Esophagus squamous epithelium (tissue), 5 donors: ENCODE data around the gene SNX5. TPM values are rescaled to one million over a fixed set of nuclear protein-coding genes. Genes with fewer than 3 reads are reported as not detected.

Source experiments
- DNase-seq: peaks from one replicate; lab custom pipeline; 2025; lab: John Stamatoyannopoulos, UW
- H3K27ac ChIP-seq, 4 donors: fragments of 200-600 bp; sonication (generic); one replicate each; pipeline ENCODE4 v1.5.1; 2016 to 2019; ENCODE audit warnings: mild to moderate bottlenecking in 1 of 4
- H3K27me3 ChIP-seq, 4 donors: fragments of 200-600 bp; sonication (generic); 1 replicate in 3 of 4; 2 replicates in 1 of 4; pipeline versions ENCODE4 v1.5.1 to v1.6.0; 2017 to 2021; ENCODE audit warnings: antibody characterized with exemption in 1 of 4
- H3K36me3 ChIP-seq, 3 donors: fragments of 200-600 bp; sonication (generic); one replicate each; pipeline ENCODE4 v1.5.1; 2016 to 2019
- H3K4me1 ChIP-seq, 3 donors: fragments of 200-600 bp; sonication (generic); one replicate each; pipeline ENCODE4 v1.5.1; 2017 to 2019
- H3K4me3 ChIP-seq, 4 donors: fragments of 200-600 bp; sonication (generic); 1 replicate in 3 of 4; 2 replicates in 1 of 4; pipeline ENCODE4 v1.5.1; 2016 to 2019; ENCODE audit warnings: mild to moderate bottlenecking in 2 of 4, moderate library complexity in 1 of 4
- H3K9me3 ChIP-seq, 3 donors: fragments of 200-600 bp; sonication (generic); one replicate each; pipeline ENCODE4 v1.5.1; 2016 to 2019
- POLR2A ChIP-seq, 4 donors: fragments of 450-650 bp; IDR thresholded peaks; one replicate each; pipeline ENCODE4 v1.6.1; 2017; ENCODE audit warnings: antibody characterized with exemption in 4 of 4, mild to moderate bottlenecking in 4 of 4, moderate library complexity in 3 of 4
- WGBS, 2 donors: methylation state at CpG; one replicate each; pipeline ENCODE4 v1.1.5; 2018; 5-methylcytosine and 5-hydroxymethylcytosine counted together
- intact Hi-C: fragments of 100-400 bp; cut with DNase I; formaldehyde crosslinking; loops from one replicate; pipeline ENCODE4 v1.15.0; 2022
- total RNA-seq, 4 donors: library from RNA; depleted of rRNA; stranded (reverse); fragments of >200 nt; gene quantifications; one replicate each; pipeline ENCODE4 v1.1.0, GENCODE V29; 2016
- TF ChIP-seq, protein P1 (sequence below), 6 experiments: fragments of 450-650 bp in 4 of 6; fragments of 200-600 bp in 2 of 6; sonication (generic) in 2 of 6; IDR thresholded peaks; one replicate each; pipeline ENCODE4 v1.5.1; 2016 to 2019; ENCODE audit warnings: antibody characterized with exemption in 6 of 6, mild to moderate bottlenecking in 4 of 6, moderate library complexity in 4 of 6
- donor health status: DM: yes; HTN: yes; CAD: no.

The SNX5 gene
- 100 to 1,000 TPM in 2 of 4 donors, 10 to 100 TPM in 2; 43.6 to 137 (median 98.5) TPM for total RNA-seq

DNA sequence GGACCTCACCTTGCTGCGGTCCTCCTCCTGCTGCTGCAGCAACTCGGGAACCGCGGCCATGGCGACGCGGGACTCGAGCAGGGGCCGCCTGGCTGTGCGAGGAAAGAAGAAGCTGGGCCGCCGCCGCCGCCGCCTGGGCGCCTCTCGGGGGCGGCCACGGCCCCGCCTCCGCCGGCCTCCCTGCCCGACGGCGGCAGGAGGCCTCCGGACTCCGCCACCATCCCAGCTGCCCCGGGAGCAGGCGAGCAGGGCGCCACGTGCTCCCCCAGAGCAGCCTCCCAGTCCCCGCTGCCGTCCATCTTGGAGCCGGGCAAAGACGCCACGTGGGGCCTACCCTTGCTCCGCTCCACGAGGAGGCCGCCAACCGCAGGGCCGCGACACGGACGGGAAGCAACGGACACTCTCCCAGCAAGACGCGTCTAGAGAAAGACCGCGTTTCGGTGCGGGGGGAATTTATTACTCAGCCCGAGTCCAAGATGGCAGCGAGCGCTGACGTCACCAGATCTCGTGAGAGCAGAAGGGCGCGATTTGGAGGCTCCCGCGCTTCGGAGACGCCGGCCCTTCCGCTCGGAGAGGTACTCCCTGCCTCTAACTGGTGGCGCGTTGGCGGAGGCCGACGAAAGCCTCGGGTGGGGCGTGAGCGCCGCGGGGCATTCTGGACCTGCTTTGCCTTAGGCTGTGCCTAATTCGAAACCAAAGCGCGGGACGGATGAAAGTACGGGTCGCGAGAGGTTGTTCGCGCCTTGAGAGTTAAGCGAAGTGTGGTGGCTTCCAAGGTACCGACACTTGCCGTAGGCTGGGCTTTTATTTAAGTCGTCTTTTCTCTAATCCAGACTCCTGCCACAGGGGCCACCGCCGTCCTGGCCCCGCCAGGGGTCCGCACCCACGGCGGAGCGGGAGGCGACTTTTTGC lies at the start of gene SNX5, which contains the start of gene MGME1:
Gene SNX5 (minus strand): TSS at position 429 of the 912 bp plus-strand sequence. CDS start 369 bp downstream, at position 60.
Gene MGME1 (plus strand): TSS at position 653 of the 912 bp plus-strand sequence. CDS start 842 bp downstream, outside the sequence.
- Histone ChIP-seq H3K4me3 (peak within 1 kb of the TSS; percentile 83 to 93 (median 90)), H3K27me3 (no peaks in the 10 kb centered on the region), H3K36me3 (peaks cover 0 to 2% (median 0%) of the 10 kb centered on the region in 3 donors), H3K27ac (peak within 1 kb of the TSS; percentile 94 to 98 (median 98)), H3K4me1 (peaks cover 14 to 81% (median 50%) of the 10 kb centered on the region in 3 donors), H3K9me3 (no peaks in the 10 kb centered on the region)
- DNase-seq = peak; percentile 95
- TF ChIP-seq, protein P1, sequence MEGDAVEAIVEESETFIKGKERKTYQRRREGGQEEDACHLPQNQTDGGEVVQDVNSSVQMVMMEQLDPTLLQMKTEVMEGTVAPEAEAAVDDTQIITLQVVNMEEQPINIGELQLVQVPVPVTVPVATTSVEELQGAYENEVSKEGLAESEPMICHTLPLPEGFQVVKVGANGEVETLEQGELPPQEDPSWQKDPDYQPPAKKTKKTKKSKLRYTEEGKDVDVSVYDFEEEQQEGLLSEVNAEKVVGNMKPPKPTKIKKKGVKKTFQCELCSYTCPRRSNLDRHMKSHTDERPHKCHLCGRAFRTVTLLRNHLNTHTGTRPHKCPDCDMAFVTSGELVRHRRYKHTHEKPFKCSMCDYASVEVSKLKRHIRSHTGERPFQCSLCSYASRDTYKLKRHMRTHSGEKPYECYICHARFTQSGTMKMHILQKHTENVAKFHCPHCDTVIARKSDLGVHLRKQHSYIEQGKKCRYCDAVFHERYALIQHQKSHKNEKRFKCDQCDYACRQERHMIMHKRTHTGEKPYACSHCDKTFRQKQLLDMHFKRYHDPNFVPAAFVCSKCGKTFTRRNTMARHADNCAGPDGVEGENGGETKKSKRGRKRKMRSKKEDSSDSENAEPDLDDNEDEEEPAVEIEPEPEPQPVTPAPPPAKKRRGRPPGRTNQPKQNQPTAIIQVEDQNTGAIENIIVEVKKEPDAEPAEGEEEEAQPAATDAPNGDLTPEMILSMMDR (IDR thresholded peaks at IDR 0.05) = no peak
- peak in 3 of 4 donors; percentile 36 to 59 (median 59) for TF ChIP-seq POLR2A (IDR thresholded peaks at IDR 0.05)
- WGBS, 2 donors = 0 to 7% methylated on average over 3 to 13 of the region's 96 CpGs
- intact Hi-C loops = no loop called here

DNA sequence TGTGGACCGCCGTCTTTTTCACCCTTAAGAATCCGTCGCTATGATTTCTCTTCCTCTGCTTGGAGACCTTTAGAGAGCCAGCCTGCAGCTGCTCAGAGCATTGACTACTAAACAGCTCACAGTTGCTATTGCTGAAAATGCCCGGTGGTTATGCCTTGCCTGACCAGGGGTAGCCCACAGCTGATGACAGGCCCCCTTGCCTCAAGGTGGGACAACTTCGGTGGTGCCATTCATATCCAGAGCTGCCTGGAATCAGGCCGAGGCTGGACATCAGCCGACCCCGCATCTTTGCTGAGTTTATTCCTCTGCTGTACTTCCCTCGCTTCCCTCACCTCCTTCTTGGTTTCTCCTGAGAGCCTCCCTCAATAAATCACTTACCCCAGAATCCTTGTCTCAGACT lies 49.5 kb upstream of the SNX5 start:
- Histone ChIP-seq H3K9me3 (no peaks in the 10 kb centered on the region), H3K4me1 (no peaks in the 10 kb centered on the region), H3K27ac (no peak overlapping the region), H3K27me3 (no peaks in the 10 kb centered on the region), H3K36me3 (peaks cover 0 to 36% (median 0%) of the 10 kb centered on the region in 3 donors), H3K4me3 (no peak overlapping the region)
- WGBS, 2 donors = 92 to 93% methylated on average over 9 to 10 of the region's 10 CpGs
- TF ChIP-seq POLR2A (IDR thresholded peaks at IDR 0.05) = no peak
- TF ChIP-seq, protein P1 (IDR thresholded peaks at IDR 0.05) = no peak
- intact Hi-C loops = no loop called here
- DNase-seq = no peak

DNA sequence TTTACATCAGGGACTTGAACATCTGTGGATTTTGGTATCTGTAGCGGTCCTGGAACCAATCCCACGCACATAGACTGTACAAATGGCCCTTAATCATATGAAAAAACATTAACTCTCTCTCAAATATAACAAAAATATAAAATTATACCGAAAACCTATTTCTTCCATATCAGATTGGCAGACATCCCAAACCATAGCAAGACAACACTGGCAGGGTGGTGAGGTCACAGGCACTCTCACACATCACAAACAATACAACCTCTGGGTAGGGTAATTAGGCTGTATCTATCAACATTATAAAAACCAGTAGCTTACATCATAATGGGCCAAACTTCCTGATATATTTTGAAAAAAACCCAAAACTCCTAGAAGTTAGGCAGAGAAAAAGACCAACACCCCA lies 48.2 kb upstream of the SNX5 start:
- 74 to 82% methylated on average over 3 of the region's 3 CpGs for WGBS, 2 donors
- TF ChIP-seq POLR2A (IDR thresholded peaks at IDR 0.05) = no peak
- TF ChIP-seq, protein P1 (IDR thresholded peaks at IDR 0.05) = no peak
- Histone ChIP-seq H3K27ac (no peak overlapping the region), H3K4me1 (no peaks in the 10 kb centered on the region), H3K36me3 (peaks cover 0 to 23% (median 0%) of the 10 kb centered on the region in 3 donors), H3K27me3 (no peaks in the 10 kb centered on the region), H3K4me3 (no peak overlapping the region), H3K9me3 (no peaks in the 10 kb centered on the region)
- intact Hi-C loops = no loop called here
- no peak for DNase-seq

DNA sequence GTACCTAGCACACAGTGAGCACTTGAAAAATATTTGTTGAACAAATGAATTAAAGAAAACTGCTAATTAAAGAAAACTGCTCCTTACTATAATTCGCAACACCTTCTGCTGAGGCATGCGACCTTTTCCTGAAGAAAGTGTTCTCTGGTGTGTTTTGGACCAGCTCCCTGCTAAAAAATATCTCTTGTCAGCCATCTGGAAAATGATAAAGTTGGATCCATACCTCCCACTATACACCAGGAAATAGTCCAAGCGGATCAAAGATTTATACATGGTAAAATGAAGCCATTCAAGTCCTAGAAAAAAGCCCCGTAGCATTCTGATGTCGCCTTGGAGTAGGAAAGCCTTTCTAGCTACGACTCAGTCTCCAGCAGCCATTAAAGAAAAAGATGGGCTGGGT lies 45.8 kb upstream of the SNX5 start:
- Histone ChIP-seq H3K4me3 (no peak overlapping the region), H3K27me3 (no peaks in the 10 kb centered on the region), H3K27ac (no peak overlapping the region), H3K4me1 (no peaks in the 10 kb centered on the region), H3K36me3 (no peaks in the 10 kb centered on the region), H3K9me3 (no peaks in the 10 kb centered on the region)
- no peak for DNase-seq
- TF ChIP-seq, protein P1 (IDR thresholded peaks at IDR 0.05) = no peak
- no peak for TF ChIP-seq POLR2A (IDR thresholded peaks at IDR 0.05)
- WGBS, 2 donors = 87 to 94% methylated on average over 3 to 6 of the region's 6 CpGs
- intact Hi-C loops = no loop called here

DNA sequence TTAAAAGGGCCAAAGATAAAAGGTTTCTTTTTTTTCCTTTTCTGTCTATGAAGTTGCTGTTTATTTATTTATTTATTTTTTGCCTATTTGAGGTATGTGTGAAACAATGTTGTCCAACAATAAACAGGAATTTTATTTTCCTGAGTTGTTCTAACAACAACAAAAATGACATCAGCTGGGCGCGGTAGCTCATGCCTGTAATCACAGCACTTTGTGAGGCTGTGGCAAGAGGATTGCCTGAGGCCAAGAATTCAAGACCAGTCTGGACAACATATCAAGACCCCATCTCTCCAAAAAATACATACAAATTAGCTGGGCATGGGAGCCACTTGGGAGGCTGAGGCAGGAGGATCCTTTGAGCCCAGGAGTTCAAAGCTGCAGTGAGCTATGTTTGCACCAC lies 44.3 kb upstream of the SNX5 start:
- 92 to 100% methylated on average over 2 of the region's 2 CpGs for WGBS, 2 donors
- Histone ChIP-seq H3K4me3 (no peak overlapping the region), H3K27me3 (no peaks in the 10 kb centered on the region), H3K36me3 (no peaks in the 10 kb centered on the region), H3K4me1 (peaks cover 0 to 4% (median 0%) of the 10 kb centered on the region in 3 donors), H3K27ac (no peak overlapping the region), H3K9me3 (no peaks in the 10 kb centered on the region)
- intact Hi-C loops = no loop called here
- DNase-seq = no peak
- TF ChIP-seq, protein P1 (IDR thresholded peaks at IDR 0.05) = no peak
- TF ChIP-seq POLR2A (IDR thresholded peaks at IDR 0.05) = no peak
